Measurements from ENCODE around the gene CCDC34.

DNA sequence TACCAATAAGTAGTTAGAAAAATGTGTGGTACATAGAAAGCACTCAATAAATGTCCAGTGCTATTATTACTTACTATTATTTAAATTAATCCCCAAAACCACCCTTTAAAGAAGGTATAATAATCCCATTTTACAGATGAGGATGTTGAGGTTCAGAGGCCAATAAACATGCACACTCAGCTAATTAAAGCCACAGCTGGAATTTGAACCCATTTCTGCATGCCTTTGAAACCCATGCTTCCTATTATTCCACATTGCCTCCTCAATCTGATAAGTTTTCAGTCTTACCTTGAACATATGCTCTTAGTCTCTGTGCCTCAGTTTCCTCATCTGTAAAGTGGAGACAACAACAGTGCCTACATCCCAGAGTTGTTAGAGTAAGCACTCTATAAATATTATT lies 52.8 kb downstream of the CCDC34 start:
- no peak for TF ChIP-seq CTCF (IDR thresholded peaks at IDR 0.05)
- no peak for TF ChIP-seq POLR2A (IDR thresholded peaks at IDR 0.05)

All from Peyer's patch (tissue), 4 donors.